ENCODE results near the gene MTCH1. TPM values are rescaled to one million over a fixed set of nuclear protein-coding genes. Genes with fewer than 3 reads are reported as not detected.
A peak's percentile ranks its signal among the peaks of the same experiment; 100 is the strongest.

Gene MTCH1
- total and polyA plus RNA-seq, 2 donors (not counting 1 experiment from before 2014, with no cell fraction given): 91.7 to 150 TPM

DNA sequence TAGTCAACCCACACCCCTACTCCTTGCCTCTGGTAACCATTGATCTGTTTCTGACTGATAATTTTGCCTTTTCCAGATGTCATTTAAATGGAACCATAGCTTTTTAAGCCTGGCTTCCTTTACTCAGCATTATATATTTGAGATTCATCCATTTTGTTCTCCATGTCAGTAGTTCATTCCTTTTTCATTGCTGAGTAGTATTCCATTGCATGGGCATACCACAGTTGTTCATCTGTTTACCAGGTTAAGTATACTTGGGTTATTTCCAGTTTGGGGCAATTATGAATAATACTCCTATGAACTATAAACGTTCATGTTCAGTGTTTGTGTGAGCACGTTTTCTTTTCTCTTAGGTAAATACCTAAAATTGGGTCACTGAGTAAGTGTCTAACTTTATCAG is 44.6 kb upstream of the MTCH1 start:
- peaks cover 0 to 9% (median 6%) of the 10 kb centered on the region in 3 donors for H3K9me3 ChIP-seq (ENCODE audit: control extremely low read depth in 1 of 3, control insufficient read depth in 2 of 3, insufficient read depth in 1 of 3, low read length in 2 of 3)
- no peak overlapping the region for H3K4me3 Mint-ChIP-seq
- peaks cover 3 to 89% of the 10 kb centered on the region in 2 experiments for H3K36me3 ChIP-seq (replicated peaks in 1 of 2; ENCODE audit: control extremely low read depth in 1 of 2, control insufficient read depth in 1 of 2, extremely low read depth in 1 of 2, insufficient read depth in 2 of 2, low read length in 1 of 2)
- H3K9me3 Mint-ChIP-seq (ENCODE audit: insufficient read depth): no peaks in the 10 kb centered on the region
- no peaks in the 10 kb centered on the region for H3K27me3 Mint-ChIP-seq
- H3K4me3 ChIP-seq (ENCODE audit: control extremely low read depth in 1 of 5, extremely low read depth in 1 of 5, insufficient read depth in 1 of 5, low read depth in 2 of 5, low read length in 4 of 5): no peak overlapping the region
- intact Hi-C loops (cut with micrococcal nuclease): no loop called here
- no peak overlapping the region for H2AFZ ChIP-seq (ENCODE audit: insufficient read depth, low read depth, low read length, poor library complexity, severe bottlenecking)
- no peaks in the 10 kb centered on the region for H3K27me3 ChIP-seq (replicated peaks in 1 of 4; ENCODE audit: control extremely low read depth in 1 of 4, control insufficient read depth in 3 of 4, insufficient read depth in 4 of 4, low read length in 3 of 4)
- no peak overlapping the region for H3K4me2 ChIP-seq (replicated peaks; ENCODE audit: low read depth, low read length, poor library complexity, severe bottlenecking)
- CTCF ChIA-PET: interaction anchor here (1.0 to 22.0 kb wide), 9 partner anchors 12 to 263 kb away, joined by 3 to 587 read pairs (median 7); partner anchors contain the start of genes MTCH1 and PIM1
- DNase-seq (no peak), ATAC-seq (ENCODE audit: low read depth) (no peak)
- H3K9ac ChIP-seq (ENCODE audit: low read length): no peak overlapping the region
- TF ChIP-seq EZH2 (IDR thresholded peaks at IDR 0.05; ENCODE audit: borderline replicate concordance, insufficient read depth, low read depth, low read length, poor library complexity, severe bottlenecking): no peak
- TF ChIP-seq CTCF (IDR thresholded peaks at IDR 0.05): no peak
- no peak overlapping the region for H3K27ac ChIP-seq (ENCODE audit: low read length in 2 of 2)
- H3K4me1 ChIP-seq (ENCODE audit: control insufficient read depth in 2 of 2, insufficient read depth in 2 of 2, low read length in 2 of 2): peaks cover 0 to 9% of the 10 kb centered on the region in 2 donors
- H3K79me2 ChIP-seq (ENCODE audit: control insufficient read depth, insufficient read depth, low read length): peaks cover 5% of the 10 kb centered on the region
- peak overlapping the region; percentile 48 for H3K27ac Mint-ChIP-seq
- peaks cover 30% of the 10 kb centered on the region for H3K4me1 Mint-ChIP-seq
- POLR2A ChIA-PET: interaction anchor here (1.6 to 2.4 kb wide), 3 partner anchors 18 to 131 kb away, joined by 4 to 14 read pairs (median 10); no protein-coding TSS in a partner anchor
- no CpG with 5 or more reads among the region's 2 CpGs for WGBS (ENCODE audit: insufficient coverage)
- H4K20me1 ChIP-seq (ENCODE audit: control insufficient read depth, insufficient read depth, low read length, poor library complexity, severe bottlenecking): peaks cover 56% of the 10 kb centered on the region

- H3K4me3 ChIP-seq (ENCODE audit: control extremely low read depth in 1 of 5, extremely low read depth in 1 of 5, insufficient read depth in 1 of 5, low read depth in 2 of 5, low read length in 4 of 5): no peak overlapping the region
- no peak overlapping the region for H3K27ac ChIP-seq (ENCODE audit: low read length in 2 of 2)
- H4K20me1 ChIP-seq (ENCODE audit: control insufficient read depth, insufficient read depth, low read length, poor library complexity, severe bottlenecking): peaks cover 64% of the 10 kb centered on the region
- H2AFZ ChIP-seq (ENCODE audit: insufficient read depth, low read depth, low read length, poor library complexity, severe bottlenecking): no peak overlapping the region
- Mint-ChIP-seq H3K9me3 (ENCODE audit: insufficient read depth) (no peaks in the 10 kb centered on the region), H3K4me3 (no peak overlapping the region), H3K4me1 (peaks cover 24% of the 10 kb centered on the region), H3K27me3 (no peaks in the 10 kb centered on the region), H3K27ac (peak overlapping the region; percentile 84)
- 92% methylated on average over 2 of the region's 4 CpGs for WGBS (ENCODE audit: insufficient coverage)
- H3K27me3 ChIP-seq (replicated peaks in 1 of 4; ENCODE audit: control extremely low read depth in 1 of 4, control insufficient read depth in 3 of 4, insufficient read depth in 4 of 4, low read length in 3 of 4): no peaks in the 10 kb centered on the region
- H3K4me2 ChIP-seq (replicated peaks; ENCODE audit: low read depth, low read length, poor library complexity, severe bottlenecking): no peak overlapping the region
- ATAC-seq (ENCODE audit: low read depth) (peak; percentile 78), DNase-seq (peak; percentile 69)
- ChIA-PET CTCF (interaction anchor here (0.6 to 22.0 kb wide), 21 partner anchors 10 to 264 kb away, joined by 3 to 587 read pairs (median 4); partner anchors contain the start of genes MTCH1 and PIM1), POLR2A (interaction anchor here (0.6 to 2.5 kb wide), 9 partner anchors 19 to 472 kb away, joined by 4 to 14 read pairs (median 9); partner anchors contain the start of gene PIM1)
- peaks cover 3 to 92% of the 10 kb centered on the region in 2 experiments for H3K36me3 ChIP-seq (replicated peaks in 1 of 2; ENCODE audit: control extremely low read depth in 1 of 2, control insufficient read depth in 1 of 2, extremely low read depth in 1 of 2, insufficient read depth in 2 of 2, low read length in 1 of 2)
- peaks cover 7% of the 10 kb centered on the region for H3K79me2 ChIP-seq (ENCODE audit: control insufficient read depth, insufficient read depth, low read length)
- peak; percentile 80 for TF ChIP-seq CTCF (IDR thresholded peaks at IDR 0.05)
- no peak for TF ChIP-seq EZH2 (IDR thresholded peaks at IDR 0.05; ENCODE audit: borderline replicate concordance, insufficient read depth, low read depth, low read length, poor library complexity, severe bottlenecking)
- intact Hi-C loops (cut with micrococcal nuclease): loop anchor here (1.0 to 2.0 kb wide), 3 partner anchors 21 to 181 kb away; no protein-coding TSS in a partner anchor
- peaks cover 0 to 9% (median 6%) of the 10 kb centered on the region in 3 donors for H3K9me3 ChIP-seq (ENCODE audit: control extremely low read depth in 1 of 3, control insufficient read depth in 2 of 3, insufficient read depth in 1 of 3, low read length in 2 of 3)
- no peak overlapping the region for H3K9ac ChIP-seq (ENCODE audit: low read length)
- H3K4me1 ChIP-seq (ENCODE audit: control insufficient read depth in 2 of 2, insufficient read depth in 2 of 2, low read length in 2 of 2): peaks cover 0 to 8% of the 10 kb centered on the region in 2 donors
These were observed 43.4 kb upstream of the MTCH1 start for GRCh38 chr6:37029249-37029971.
